22Rv1 (cell line): Measurements from ENCODE around the gene STK10.
"Not testable (repeated sequence)": the region's sequence is repeated elsewhere in the genome, so short reads cannot be mapped to it uniquely, and the experiment has no call there.

Experiments used
- H3K27ac ChIP-seq: fragments of 450-650 bp; 2 replicates; pipeline ENCODE4 v1.5.1; 2017
- ZFX ChIP-seq: fragments of 450-650 bp; IDR thresholded peaks from 2 replicates; pipeline ENCODE4 v1.6.1; 2017; ENCODE audit warnings: antibody characterized with exemption, borderline replicate concordance
- TF ChIP-seq, protein P1 (sequence below): fragments of 450-650 bp; IDR thresholded peaks from 2 replicates; pipeline ENCODE4 v1.5.1; 2017; ENCODE audit warnings: mild to moderate bottlenecking

The STK10 gene

DNA sequence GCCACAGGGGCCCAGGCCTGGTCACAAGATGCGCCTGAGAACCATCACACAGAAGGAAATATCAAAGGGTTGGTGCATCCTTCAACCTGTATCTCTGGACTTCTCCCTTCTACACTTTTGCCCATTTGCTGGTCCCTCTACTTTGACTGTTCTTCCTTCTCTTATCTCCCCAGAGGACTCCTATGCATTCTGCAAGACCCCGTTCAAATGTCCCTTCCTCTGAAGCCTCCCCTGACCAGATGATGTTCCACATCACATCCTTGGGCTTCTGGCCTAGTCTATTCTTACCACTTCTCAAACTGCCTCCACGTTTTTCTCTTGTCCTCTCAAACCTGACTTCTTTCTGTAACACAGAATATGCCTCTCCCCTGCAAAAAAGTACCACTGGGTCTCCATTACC, 34.3 kb downstream of the STK10 start:
- no peak for TF ChIP-seq ZFX

DNA sequence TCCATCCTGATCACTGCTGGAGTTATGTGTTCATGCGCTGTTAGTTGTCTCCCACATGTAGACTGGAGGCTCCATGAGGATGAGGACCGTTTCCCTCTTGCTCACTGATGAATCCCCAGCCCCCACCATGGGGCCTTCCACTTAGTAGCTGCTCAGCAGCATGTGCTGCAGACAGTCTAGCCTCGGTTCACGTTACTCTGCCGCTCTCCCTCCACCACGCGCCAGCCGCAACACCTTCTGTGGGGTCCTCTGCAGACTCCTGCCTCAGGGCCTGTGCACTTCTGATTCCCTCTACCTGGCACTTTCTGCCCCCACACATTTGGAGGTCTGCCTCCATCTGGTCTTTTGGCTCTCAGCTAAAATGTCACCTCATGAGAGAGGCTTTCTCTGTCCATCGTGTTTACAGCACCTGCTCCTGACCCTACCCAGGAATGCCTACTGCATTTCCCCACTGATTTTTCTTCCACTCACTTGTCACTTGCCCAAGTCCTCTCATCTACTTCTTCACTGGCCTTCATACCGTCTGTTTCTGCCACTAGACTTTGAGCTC, 36.3 kb downstream of the STK10 start:
- no peak overlapping the region for H3K27ac ChIP-seq

More for the DNA sequence above, 34.3 kb downstream of the STK10 start:
- H3K27ac ChIP-seq: no peak overlapping the region

DNA sequence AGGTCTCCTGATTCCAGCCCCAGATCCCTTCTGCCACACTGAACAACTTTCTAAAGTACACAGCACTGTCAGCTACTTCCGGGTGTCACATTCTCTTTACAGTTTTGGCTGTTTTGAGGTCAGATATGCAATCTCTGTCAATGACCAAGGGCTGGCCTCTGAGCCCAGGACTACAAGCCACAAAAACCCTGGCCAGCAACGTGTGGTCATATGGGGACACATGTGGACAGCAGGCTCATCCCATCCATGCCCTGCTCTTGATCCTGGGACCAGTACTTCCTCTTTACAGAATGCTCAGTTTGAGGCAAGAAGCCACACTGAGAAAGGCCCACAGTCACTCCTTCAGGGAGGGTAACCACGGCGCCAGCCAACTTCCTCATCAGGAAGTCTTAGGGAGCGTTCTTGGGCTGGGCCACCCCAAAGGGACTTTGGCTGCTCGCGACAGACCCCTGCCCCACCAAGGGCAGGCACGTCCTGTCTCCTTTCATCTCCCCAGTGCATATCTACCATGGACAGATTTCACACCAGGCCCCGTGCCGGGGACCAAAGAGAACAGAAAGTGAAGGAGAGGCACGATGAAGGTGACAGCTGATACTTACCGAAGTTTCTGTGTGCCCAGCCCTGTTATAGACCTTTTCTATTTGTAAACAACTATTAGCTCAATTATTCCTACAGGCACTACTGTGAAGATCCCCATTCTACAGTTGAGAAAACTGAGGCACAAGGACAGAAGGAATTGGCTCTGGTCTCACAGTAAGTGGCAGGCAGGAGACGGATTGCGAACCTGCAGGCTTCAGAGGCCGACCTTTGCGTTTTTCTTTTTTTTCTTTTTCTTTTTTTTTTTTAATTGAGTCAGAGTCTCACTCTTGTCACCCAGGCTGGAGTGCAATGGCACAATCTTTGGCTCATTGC, 37.3 kb downstream of the STK10 start:
- no peak overlapping the region for H3K27ac ChIP-seq
- TF ChIP-seq, protein P1, sequence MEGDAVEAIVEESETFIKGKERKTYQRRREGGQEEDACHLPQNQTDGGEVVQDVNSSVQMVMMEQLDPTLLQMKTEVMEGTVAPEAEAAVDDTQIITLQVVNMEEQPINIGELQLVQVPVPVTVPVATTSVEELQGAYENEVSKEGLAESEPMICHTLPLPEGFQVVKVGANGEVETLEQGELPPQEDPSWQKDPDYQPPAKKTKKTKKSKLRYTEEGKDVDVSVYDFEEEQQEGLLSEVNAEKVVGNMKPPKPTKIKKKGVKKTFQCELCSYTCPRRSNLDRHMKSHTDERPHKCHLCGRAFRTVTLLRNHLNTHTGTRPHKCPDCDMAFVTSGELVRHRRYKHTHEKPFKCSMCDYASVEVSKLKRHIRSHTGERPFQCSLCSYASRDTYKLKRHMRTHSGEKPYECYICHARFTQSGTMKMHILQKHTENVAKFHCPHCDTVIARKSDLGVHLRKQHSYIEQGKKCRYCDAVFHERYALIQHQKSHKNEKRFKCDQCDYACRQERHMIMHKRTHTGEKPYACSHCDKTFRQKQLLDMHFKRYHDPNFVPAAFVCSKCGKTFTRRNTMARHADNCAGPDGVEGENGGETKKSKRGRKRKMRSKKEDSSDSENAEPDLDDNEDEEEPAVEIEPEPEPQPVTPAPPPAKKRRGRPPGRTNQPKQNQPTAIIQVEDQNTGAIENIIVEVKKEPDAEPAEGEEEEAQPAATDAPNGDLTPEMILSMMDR: no peak
- no peak for TF ChIP-seq ZFX

More for the DNA sequence above, 36.3 kb downstream of the STK10 start:
- TF ChIP-seq, protein P1: no peak
- TF ChIP-seq ZFX: no peak

DNA sequence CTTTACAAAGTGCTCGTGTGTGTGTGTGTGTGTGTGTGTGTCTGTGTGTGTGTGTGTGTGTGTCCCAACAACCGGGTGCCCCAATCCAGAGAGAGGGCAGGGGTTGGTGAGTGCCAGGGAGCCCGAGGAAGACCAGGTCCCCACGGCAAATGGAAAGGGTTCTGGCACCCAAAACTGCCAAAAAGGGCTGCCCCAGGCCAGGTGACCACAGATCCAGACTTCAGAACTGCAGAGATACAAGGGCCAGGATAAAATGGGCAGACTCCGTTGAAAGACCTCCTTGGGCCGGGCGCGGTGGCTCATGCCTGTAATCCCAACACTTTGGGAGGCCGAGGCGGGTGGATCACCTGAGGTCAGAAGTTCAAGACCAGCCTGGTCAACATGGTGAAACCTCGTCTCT, 38.5 kb downstream of the STK10 start:
- not testable (repeated sequence) for H3K27ac ChIP-seq

DNA sequence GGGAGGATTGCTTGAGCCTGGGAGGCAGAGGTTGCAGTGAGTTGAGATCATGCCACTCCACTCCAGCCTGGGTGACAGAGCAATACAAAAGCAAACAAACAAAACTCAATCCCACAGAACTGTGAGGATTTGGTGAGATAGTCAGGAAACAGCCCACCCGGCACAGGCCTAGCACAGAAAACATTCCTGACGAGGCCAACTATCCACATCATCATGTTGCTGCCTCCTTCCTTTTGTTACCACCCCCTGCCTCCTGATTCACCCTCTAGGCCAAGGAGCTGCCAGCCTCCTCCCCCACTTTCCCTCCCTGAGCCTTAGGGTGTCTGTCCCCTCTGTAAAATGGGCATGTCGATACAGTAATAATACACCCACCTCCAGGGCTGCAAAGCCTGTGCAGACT, 39.0 kb downstream of the STK10 start:
- no peak overlapping the region for H3K27ac ChIP-seq
- TF ChIP-seq, protein P1: no peak
- TF ChIP-seq ZFX: no peak

DNA sequence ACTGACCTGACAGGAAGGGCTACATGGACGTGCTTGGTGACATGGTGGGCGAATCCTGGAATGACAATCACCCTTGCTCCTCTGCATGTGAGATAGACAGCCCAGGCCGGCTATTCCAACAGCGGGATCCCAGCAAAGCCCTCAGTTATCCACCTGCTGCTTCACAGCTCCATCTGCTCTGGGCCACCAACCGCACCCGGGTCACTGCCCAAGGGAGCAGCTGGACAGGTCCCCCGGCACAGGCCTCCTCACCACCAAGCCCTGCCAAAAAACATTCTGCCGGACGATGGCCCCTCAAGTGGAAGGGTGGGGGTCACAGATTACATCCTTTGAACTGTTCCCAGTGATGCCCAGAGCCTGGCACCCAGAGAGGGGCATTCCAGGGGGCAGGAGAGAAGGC, 39.6 kb downstream of the STK10 start:
- no peak overlapping the region for H3K27ac ChIP-seq
- TF ChIP-seq, protein P1: no peak
- TF ChIP-seq ZFX: no peak

DNA sequence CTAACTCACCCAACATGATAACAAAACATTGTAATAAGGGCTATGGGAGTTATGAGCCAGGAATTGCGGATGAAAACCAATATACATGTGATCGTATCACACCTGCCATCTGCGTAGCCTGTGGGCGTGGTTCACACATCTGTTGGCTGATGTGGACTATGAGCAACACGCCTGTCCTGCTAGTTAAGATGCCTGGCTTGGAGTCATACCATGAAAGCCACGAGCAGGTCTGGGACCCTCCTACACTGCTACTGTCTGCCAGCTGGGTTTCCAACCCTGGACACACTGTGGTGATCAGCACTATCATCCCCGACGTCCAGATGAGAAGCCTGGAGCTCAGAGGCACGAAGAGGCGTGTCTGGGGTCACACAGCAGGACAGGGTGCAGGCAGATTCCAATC, 40.2 kb downstream of the STK10 start:
- H3K27ac ChIP-seq: no peak overlapping the region
- TF ChIP-seq, protein P1: no peak
- no peak for TF ChIP-seq ZFX

DNA sequence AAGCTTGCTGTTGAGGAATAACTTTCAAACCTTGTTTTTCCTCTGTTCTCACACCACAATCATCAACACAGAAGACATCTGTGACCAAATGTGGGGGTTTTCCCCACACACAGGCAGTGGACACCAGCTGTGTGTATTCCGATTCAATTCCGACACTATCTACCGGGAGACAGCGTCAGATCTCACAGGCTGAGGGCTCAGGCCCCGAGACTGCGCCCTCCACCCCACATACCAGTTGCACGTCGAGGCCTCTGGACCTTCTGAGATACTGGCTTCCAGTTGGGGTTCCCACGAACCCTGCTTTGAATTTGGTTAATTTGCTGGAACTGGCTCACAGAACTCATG, 41.3 kb downstream of the STK10 start:
- TF ChIP-seq, protein P1: no peak
- no peak for TF ChIP-seq ZFX

More for the DNA sequence above, 41.3 kb downstream of the STK10 start:
- H3K27ac ChIP-seq: no peak overlapping the region
